ENCODE results near the gene WNK2. TPM values are rescaled to one million over a fixed set of nuclear protein-coding genes. Genes with fewer than 3 reads are reported as not detected.
"Not testable (repeated sequence)": the region's sequence is repeated elsewhere in the genome, so short reads cannot be mapped to it uniquely, and the experiment has no call there.

Gene WNK2
- total and polyA plus RNA-seq, 8 donors = 0.93 to 10.4 (median 7.4) TPM

- DNase-seq (no peak), ATAC-seq (no peak)
- Histone ChIP-seq H3K27me3 (peaks cover 0 to 45% of the 10 kb centered on the region in 2 donors), H3K9me3 (no peaks in the 10 kb centered on the region), H3K27ac (no peak overlapping the region), H3K4me1 (no peaks in the 10 kb centered on the region), H3K4me3 (no peak overlapping the region), H3K36me3 (no peaks in the 10 kb centered on the region)
- intact Hi-C loops (cut with DNase I) = no loop called here
- no peak for TF ChIP-seq CTCF (IDR thresholded peaks at IDR 0.05)
Observed at GRCh38 chr9:93319301-93319991, 135.5 kb downstream of the WNK2 start.

- no peaks in the 10 kb centered on the region for H3K9me3 ChIP-seq
- no peak for DNase-seq
- H3K36me3 ChIP-seq = no peaks in the 10 kb centered on the region
- H3K4me3 ChIP-seq = no peak overlapping the region
- H3K27ac ChIP-seq = no peak overlapping the region
- no peak for ATAC-seq
- intact Hi-C loops (cut with DNase I) = no loop called here
- no peak for TF ChIP-seq CTCF (IDR thresholded peaks at IDR 0.05)
- H3K27me3 ChIP-seq = peaks cover 0 to 44% of the 10 kb centered on the region in 2 donors
- H3K4me1 ChIP-seq = no peaks in the 10 kb centered on the region
Observed at GRCh38 chr9:93319992-93320500, 136.1 kb downstream of the WNK2 start.

- H3K27me3 ChIP-seq = peaks cover 0 to 42% of the 10 kb centered on the region in 2 donors
- DNase-seq = no peak
- no peaks in the 10 kb centered on the region for H3K9me3 ChIP-seq
- H3K27ac ChIP-seq = no peak overlapping the region
- no peak for ATAC-seq
- H3K4me1 ChIP-seq = no peaks in the 10 kb centered on the region
- no peak overlapping the region for H3K4me3 ChIP-seq
- TF ChIP-seq CTCF (IDR thresholded peaks at IDR 0.05) = no peak
- no peaks in the 10 kb centered on the region for H3K36me3 ChIP-seq
- intact Hi-C loops (cut with DNase I) = no loop called here
Observed at GRCh38 chr9:93320591-93321219, 136.8 kb downstream of the WNK2 start.

GRCh38 chr9:93321220-93321610 lies 137.3 kb downstream of the WNK2 start:
- peaks cover 0 to 37% of the 10 kb centered on the region in 2 donors for H3K27me3 ChIP-seq
- ATAC-seq (no peak), DNase-seq (no peak)
- no peak for TF ChIP-seq CTCF (IDR thresholded peaks at IDR 0.05)
- no peak overlapping the region for H3K27ac ChIP-seq
- no peaks in the 10 kb centered on the region for H3K36me3 ChIP-seq
- intact Hi-C loops (cut with DNase I) = no loop called here
- H3K9me3 ChIP-seq = no peaks in the 10 kb centered on the region
- no peak overlapping the region for H3K4me3 ChIP-seq
- H3K4me1 ChIP-seq = no peaks in the 10 kb centered on the region

- H3K27me3 ChIP-seq = peaks cover 0 to 14% of the 10 kb centered on the region in 2 donors
- H3K4me1 ChIP-seq; H3K9me3 ChIP-seq; intact Hi-C loops (cut with DNase I); ATAC-seq; H3K4me3 ChIP-seq; H3K36me3 ChIP-seq; DNase-seq; H3K27ac ChIP-seq: not testable (repeated sequence)
Observed at GRCh38 chr9:93323446-93323954, 139.6 kb downstream of the WNK2 start.
